ENCODE results near the gene BBOX1. TPM values are rescaled to one million over a fixed set of nuclear protein-coding genes. Genes with fewer than 3 reads are reported as not detected.

BBOX1 gene
- total and polyA plus RNA-seq, 2 of the 8 experiments (the other 6 are each of a cell fraction or from before 2014, with no cell fraction given): not detected

GRCh38 chr11:27158456-27159334 lies 118.1 kb downstream of the BBOX1 start (continued):
- TF ChIP-seq GABPA (IDR thresholded peaks at IDR 0.05; ENCODE audit: borderline replicate concordance, insufficient read depth, low read length): no peak
- TF ChIP-seq CHD1 (IDR thresholded peaks at IDR 0.05; ENCODE audit: low read depth, low read length): no peak
- TF ChIP-seq EP300 (IDR thresholded peaks at IDR 0.05; ENCODE audit: borderline replicate concordance in 1 of 2, low read depth in 2 of 2, low read length in 2 of 2): no peak
- TF ChIP-seq KDM1A (IDR thresholded peaks at IDR 0.05; ENCODE audit: borderline replicate concordance, low read length): no peak
- TF ChIP-seq TAF1 (IDR thresholded peaks at IDR 0.05; ENCODE audit: low read depth, low read length): no peak
- TF ChIP-seq CTCF (IDR thresholded peaks at IDR 0.05; ENCODE audit: control extremely low read depth in 1 of 3, insufficient read depth in 1 of 3, low read depth in 1 of 3, low read length in 3 of 3): peak in 2 of 3 experiments; percentile 71 to 76; a peak in 3 of 4 replicates
- no peak for TF ChIP-seq TCF12 (IDR thresholded peaks at IDR 0.05; ENCODE audit: low read depth, low read length)
- TF ChIP-seq JUND (IDR thresholded peaks at IDR 0.05; ENCODE audit: low read length): peak; percentile 98
- peak; percentile 55; the same call in 1 of the 2 replicates for TF ChIP-seq JUN (IDR thresholded peaks at IDR 0.05; ENCODE audit: low read depth, low read length)
- TF ChIP-seq TEAD4 (IDR thresholded peaks at IDR 0.05; ENCODE audit: low read depth, low read length): no peak
- TF ChIP-seq, protein P1, sequence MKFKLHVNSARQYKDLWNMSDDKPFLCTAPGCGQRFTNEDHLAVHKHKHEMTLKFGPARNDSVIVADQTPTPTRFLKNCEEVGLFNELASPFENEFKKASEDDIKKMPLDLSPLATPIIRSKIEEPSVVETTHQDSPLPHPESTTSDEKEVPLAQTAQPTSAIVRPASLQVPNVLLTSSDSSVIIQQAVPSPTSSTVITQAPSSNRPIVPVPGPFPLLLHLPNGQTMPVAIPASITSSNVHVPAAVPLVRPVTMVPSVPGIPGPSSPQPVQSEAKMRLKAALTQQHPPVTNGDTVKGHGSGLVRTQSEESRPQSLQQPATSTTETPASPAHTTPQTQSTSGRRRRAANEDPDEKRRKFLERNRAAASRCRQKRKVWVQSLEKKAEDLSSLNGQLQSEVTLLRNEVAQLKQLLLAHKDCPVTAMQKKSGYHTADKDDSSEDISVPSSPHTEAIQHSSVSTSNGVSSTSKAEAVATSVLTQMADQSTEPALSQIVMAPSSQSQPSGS (IDR thresholded peaks at IDR 0.05; ENCODE audit: low read length): no peak
- no peak for TF ChIP-seq FOSL1 (IDR thresholded peaks at IDR 0.05; ENCODE audit: insufficient read depth, low read depth, low read length)
- TF ChIP-seq RNF2 (IDR thresholded peaks at IDR 0.05; ENCODE audit: borderline replicate concordance, low read depth, low read length, missing control alignments, poor library complexity, severe bottlenecking): no peak
- TF ChIP-seq SIN3A (conservative IDR thresholded peaks at IDR 0.05 in 1 of 2, IDR thresholded peaks at IDR 0.05 in 1 of 2; ENCODE audit: low read depth in 1 of 2, low read length in 2 of 2): no peak
- no peak for TF ChIP-seq EGR1 (IDR thresholded peaks at IDR 0.05; ENCODE audit: borderline replicate concordance, low read depth, low read length)
- no peak for TF ChIP-seq BRCA1 (IDR thresholded peaks at IDR 0.05; ENCODE audit: low read depth, low read length)
- TF ChIP-seq TAF7 (optimal IDR thresholded peaks at IDR 0.05; ENCODE audit: borderline replicate concordance, low read depth, low read length): no peak
- TF ChIP-seq MAFK (IDR thresholded peaks at IDR 0.05; ENCODE audit: low read depth, low read length): no peak
- TF ChIP-seq SP2 (IDR thresholded peaks at IDR 0.05; ENCODE audit: low read length): no peak

All from H1 (cell line).